ENCODE results near the gene MFAP4. TPM values are rescaled to one million over a fixed set of nuclear protein-coding genes. Genes with fewer than 3 reads are reported as not detected.
A peak's percentile ranks its signal among the peaks of the same experiment; 100 is the strongest.

MFAP4 gene
- total and polyA plus RNA-seq, 12 donors = 7.2 to 84.5 (median 31.9) TPM

DNA sequence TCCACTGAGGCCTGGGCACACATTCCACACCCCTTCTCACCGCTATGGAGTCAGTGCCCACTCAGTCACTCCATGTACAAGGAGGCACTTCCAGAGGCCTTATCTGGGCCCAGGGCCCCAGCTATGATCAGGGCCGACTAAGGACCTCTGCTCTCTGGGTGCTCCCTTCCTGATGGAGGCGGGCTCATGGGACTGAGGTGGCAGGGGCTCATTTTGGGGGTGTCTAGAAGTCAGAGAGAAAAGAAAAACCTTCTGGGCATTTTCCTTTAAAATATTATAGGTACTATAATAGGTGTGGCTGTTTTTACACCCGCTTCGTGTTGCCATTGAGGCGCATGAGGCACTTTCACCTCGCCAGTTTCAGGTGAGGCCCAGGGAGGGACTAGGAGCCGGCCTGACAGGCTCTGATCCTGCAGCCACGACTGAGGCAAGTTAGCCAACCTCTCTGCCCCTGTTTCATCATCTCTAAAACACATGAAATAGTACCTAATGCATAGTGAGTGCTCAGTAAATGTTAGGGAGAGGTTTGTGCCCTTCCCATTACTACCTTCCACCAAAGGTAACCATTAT lies 38.8 kb downstream of the MFAP4 start:
- TF ChIP-seq POLR2A (IDR thresholded peaks at IDR 0.05) = no peak
- TF ChIP-seq, protein P1, sequence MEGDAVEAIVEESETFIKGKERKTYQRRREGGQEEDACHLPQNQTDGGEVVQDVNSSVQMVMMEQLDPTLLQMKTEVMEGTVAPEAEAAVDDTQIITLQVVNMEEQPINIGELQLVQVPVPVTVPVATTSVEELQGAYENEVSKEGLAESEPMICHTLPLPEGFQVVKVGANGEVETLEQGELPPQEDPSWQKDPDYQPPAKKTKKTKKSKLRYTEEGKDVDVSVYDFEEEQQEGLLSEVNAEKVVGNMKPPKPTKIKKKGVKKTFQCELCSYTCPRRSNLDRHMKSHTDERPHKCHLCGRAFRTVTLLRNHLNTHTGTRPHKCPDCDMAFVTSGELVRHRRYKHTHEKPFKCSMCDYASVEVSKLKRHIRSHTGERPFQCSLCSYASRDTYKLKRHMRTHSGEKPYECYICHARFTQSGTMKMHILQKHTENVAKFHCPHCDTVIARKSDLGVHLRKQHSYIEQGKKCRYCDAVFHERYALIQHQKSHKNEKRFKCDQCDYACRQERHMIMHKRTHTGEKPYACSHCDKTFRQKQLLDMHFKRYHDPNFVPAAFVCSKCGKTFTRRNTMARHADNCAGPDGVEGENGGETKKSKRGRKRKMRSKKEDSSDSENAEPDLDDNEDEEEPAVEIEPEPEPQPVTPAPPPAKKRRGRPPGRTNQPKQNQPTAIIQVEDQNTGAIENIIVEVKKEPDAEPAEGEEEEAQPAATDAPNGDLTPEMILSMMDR (IDR thresholded peaks at IDR 0.05) = no peak
- WGBS, 4 donors = 89 to 96% (median 92%) methylated on average over 9 of the region's 9 CpGs
- peak in 5 of 7 donors; percentile 6 to 39 (median 13) for DNase-seq
- intact Hi-C loops (cut with DNase I) = no loop called here
- Histone ChIP-seq H3K4me1 (replicated peaks in 1 of 2) (peaks cover 12 to 28% of the 10 kb centered on the region in 2 donors), H3K27ac (peak overlapping the region in 1 of 5 donors; percentile 64), H3K36me3 (replicated peaks in 1 of 2) (no peaks in the 10 kb centered on the region), H3K4me3 (no peak overlapping the region), H3K9me3 (replicated peaks in 1 of 3) (no peaks in the 10 kb centered on the region), H3K27me3 (no peaks in the 10 kb centered on the region)

DNA sequence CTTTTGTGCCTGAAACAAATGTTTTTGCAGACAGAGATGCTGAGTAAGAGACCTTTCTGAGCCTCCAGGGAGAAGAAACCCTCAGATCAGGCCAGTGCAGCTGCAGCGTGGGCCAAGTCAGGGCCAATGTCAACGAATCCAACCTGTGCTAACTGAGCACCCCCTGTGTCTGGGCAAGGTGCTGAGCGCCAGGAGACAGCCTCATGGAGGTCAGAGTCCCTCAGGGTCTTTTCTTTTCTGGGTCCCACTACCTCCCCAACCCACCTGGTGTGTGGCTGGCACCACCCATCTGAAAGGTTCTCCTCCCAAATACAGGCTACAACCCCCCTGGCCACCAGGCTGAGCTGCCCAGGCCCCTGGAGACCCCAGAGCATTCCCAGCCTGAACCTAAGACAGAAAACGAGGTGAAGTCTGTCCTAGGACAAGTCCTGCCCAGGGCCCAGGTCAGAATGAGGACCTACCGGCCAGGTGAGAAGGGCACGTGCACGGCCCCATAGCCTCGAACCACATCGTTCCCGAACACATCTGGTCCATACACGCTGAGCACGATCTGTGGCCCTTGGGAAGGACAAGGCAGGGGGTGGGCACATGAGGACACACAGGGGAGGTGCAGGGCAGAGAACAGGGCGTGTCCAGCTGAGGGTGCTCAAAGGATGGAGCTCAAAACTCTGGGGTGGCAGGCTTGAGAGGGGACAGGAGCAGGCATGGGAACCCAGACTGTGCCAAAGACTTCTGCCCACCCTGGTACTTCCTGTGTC lies 39.5 kb downstream of the MFAP4 start:
- TF ChIP-seq, protein P1 (IDR thresholded peaks at IDR 0.05) = no peak
- TF ChIP-seq POLR2A (IDR thresholded peaks at IDR 0.05) = no peak
- 87 to 94% (median 91%) methylated on average over 12 to 13 of the region's 13 CpGs for WGBS, 4 donors
- peak overlapping the region in 3 of 5 donors; percentile 37 to 79 (median 64) for H3K27ac ChIP-seq
- peaks cover 12 to 28% of the 10 kb centered on the region in 2 donors for H3K4me1 ChIP-seq (replicated peaks in 1 of 2)
- peak in 5 of 7 donors; percentile 14 to 53 (median 16) for DNase-seq
- H3K27me3 ChIP-seq = no peaks in the 10 kb centered on the region
- H3K9me3 ChIP-seq (replicated peaks in 1 of 3) = no peaks in the 10 kb centered on the region
- H3K4me3 ChIP-seq = no peak overlapping the region
- intact Hi-C loops (cut with DNase I) = no loop called here
- H3K36me3 ChIP-seq (replicated peaks in 1 of 2) = no peaks in the 10 kb centered on the region

DNA sequence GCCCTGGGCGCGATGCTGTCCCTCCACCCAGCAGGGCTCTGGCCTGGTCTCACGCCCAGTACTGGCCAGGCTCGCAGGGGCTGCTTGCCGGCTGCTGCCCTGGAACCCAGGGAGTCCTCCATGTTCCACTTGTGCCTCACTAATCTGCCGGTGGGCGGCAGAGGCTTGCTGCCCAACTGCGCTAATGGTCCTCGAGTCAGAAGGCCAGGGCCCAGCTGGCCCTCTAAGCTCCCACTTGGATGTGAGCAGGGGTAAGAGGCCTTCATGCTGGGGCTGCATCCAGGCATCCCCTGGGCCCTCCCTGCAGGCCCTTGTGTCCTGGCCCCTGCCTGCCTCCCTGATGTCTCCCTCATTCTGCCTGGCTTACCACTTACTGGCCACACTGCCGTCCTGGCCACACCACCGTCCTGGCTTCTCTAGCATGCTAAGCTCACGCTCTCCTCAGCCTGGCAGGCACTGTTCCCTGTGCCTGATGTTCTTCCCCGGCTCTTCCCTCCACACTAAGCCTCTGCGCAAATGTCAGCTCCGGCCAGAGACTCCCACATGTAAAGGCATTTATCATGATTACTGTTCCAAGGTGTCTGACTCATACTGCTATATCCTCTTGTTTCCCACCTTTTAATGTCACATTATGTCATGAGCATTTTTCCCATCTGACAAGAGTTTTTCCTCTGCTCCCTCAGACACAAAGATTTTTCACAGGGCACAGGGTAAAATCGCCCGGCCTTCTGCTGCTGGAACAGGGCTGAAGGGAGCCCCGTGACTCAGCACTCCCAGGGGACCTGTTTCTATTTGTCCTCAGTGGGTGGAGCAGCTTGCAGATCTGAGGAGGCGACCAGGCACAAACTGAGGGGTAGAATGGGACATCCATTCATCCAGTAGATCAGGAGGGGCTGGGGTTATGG lies 40.4 kb downstream of the MFAP4 start:
- no peaks in the 10 kb centered on the region for H3K36me3 ChIP-seq (replicated peaks in 1 of 2)
- no peak for TF ChIP-seq POLR2A (IDR thresholded peaks at IDR 0.05)
- TF ChIP-seq, protein P1 (IDR thresholded peaks at IDR 0.05) = no peak
- no peaks in the 10 kb centered on the region for H3K9me3 ChIP-seq (replicated peaks in 1 of 3)
- 33 to 56% (median 53%) methylated on average over 10 to 19 of the region's 19 CpGs for WGBS, 4 donors
- intact Hi-C loops (cut with DNase I) = no loop called here
- DNase-seq = peak; percentile 54 to 85 (median 81)
- no peaks in the 10 kb centered on the region for H3K27me3 ChIP-seq
- H3K4me3 ChIP-seq = no peak overlapping the region
- H3K4me1 ChIP-seq (replicated peaks in 1 of 2) = peaks cover 12 to 28% of the 10 kb centered on the region in 2 donors
- H3K27ac ChIP-seq = peak overlapping the region in 4 of 5 donors; percentile 15 to 79 (median 50)
